Hepatocyte (in vitro differentiated cells): ENCODE results near the gene TLE7.

Experiments used
- EZH2 ChIP-seq: fragments of 200-600 bp; sonication (generic); IDR thresholded peaks from 2 replicates; pipeline ENCODE4 v1.6.1; 2016; ENCODE audit warnings: antibody characterized with exemption, mild to moderate bottlenecking, borderline replicate concordance
- EZH2phosphoT487 ChIP-seq: fragments of 200-600 bp; sonication (generic); IDR thresholded peaks from one replicate; pipeline ENCODE4 v1.6.1; 2018; ENCODE audit warnings: antibody characterized with exemption, mild to moderate bottlenecking, low read depth, moderate library complexity; ENCODE audit not compliant: unreplicated experiment, severe bottlenecking
- TF ChIP-seq, protein P1 (sequence below): fragments of 200-600 bp; sonication (generic); IDR thresholded peaks from 2 replicates; pipeline ENCODE4 v1.5.1; 2016; ENCODE audit warnings: antibody characterized with exemption, mild to moderate bottlenecking; ENCODE audit not compliant: poor library complexity

DNA sequence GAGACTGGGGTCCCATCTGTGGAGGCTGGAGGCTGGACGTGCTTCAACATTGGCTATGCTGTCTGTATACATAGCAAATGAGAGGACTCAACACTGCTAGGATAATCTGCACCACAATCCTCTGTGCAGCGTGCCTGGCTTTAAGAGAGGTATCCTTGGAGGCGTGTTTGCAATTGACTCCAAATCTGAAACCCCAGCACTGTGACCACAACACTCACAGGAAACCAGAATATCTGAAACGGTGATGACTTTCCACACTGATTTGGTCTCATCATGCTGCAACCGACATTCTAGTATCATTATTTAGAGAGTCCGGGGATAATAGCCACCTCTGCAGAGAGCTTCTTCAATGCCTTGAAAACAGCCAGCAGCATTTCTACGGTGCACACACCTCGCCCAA, 35.1 kb downstream of the TLE7 start:
- TF ChIP-seq, protein P1, sequence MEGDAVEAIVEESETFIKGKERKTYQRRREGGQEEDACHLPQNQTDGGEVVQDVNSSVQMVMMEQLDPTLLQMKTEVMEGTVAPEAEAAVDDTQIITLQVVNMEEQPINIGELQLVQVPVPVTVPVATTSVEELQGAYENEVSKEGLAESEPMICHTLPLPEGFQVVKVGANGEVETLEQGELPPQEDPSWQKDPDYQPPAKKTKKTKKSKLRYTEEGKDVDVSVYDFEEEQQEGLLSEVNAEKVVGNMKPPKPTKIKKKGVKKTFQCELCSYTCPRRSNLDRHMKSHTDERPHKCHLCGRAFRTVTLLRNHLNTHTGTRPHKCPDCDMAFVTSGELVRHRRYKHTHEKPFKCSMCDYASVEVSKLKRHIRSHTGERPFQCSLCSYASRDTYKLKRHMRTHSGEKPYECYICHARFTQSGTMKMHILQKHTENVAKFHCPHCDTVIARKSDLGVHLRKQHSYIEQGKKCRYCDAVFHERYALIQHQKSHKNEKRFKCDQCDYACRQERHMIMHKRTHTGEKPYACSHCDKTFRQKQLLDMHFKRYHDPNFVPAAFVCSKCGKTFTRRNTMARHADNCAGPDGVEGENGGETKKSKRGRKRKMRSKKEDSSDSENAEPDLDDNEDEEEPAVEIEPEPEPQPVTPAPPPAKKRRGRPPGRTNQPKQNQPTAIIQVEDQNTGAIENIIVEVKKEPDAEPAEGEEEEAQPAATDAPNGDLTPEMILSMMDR, result no peak
- no peak for TF ChIP-seq EZH2phosphoT487
- TF ChIP-seq EZH2, result no peak
